Peyer's patch (tissue), 4 donors: Measurements from ENCODE around the gene LMF2.

Experiments used
- POLR2A ChIP-seq, 2 donors: fragments of 450-650 bp; IDR thresholded peaks; one replicate each; pipeline ENCODE4 v1.5.1; 2017; ENCODE audit warnings: antibody characterized with exemption in 2 of 2, mild to moderate bottlenecking in 2 of 2, moderate library complexity in 2 of 2
- TF ChIP-seq, protein P1 (sequence below), 6 experiments: fragments of 450-650 bp in 4 of 6; fragments of 200-600 bp in 2 of 6; sonication (generic) in 1 of 6; IDR thresholded peaks; one replicate each; pipeline ENCODE4 v1.5.1; 2017 to 2019; ENCODE audit warnings: antibody characterized with exemption in 6 of 6, mild to moderate bottlenecking in 3 of 6, moderate library complexity in 1 of 6

- TF ChIP-seq POLR2A (IDR thresholded peaks at IDR 0.05) = peak; percentile 62 to 78
- TF ChIP-seq, protein P1, sequence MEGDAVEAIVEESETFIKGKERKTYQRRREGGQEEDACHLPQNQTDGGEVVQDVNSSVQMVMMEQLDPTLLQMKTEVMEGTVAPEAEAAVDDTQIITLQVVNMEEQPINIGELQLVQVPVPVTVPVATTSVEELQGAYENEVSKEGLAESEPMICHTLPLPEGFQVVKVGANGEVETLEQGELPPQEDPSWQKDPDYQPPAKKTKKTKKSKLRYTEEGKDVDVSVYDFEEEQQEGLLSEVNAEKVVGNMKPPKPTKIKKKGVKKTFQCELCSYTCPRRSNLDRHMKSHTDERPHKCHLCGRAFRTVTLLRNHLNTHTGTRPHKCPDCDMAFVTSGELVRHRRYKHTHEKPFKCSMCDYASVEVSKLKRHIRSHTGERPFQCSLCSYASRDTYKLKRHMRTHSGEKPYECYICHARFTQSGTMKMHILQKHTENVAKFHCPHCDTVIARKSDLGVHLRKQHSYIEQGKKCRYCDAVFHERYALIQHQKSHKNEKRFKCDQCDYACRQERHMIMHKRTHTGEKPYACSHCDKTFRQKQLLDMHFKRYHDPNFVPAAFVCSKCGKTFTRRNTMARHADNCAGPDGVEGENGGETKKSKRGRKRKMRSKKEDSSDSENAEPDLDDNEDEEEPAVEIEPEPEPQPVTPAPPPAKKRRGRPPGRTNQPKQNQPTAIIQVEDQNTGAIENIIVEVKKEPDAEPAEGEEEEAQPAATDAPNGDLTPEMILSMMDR (IDR thresholded peaks at IDR 0.05) = peak in 2 of 6 experiments; percentile 14 to 23
Observed at GRCh38 chr22:50507991-50508884, 736 bp upstream of the LMF2 start, which contains the start of gene NCAPH2.
